Caco-2 (cell line): ENCODE results near the gene COLEC12. TPM values are rescaled to one million over a fixed set of nuclear protein-coding genes. Genes with fewer than 3 reads are reported as not detected.

Experiments used
- BruUV-seq: library from RNA; stranded (reverse); fragments of 400-500 nt; replicated peaks from 2 replicates; lab custom pipeline; 2021; lab: Mats Ljungman, UMichigan
- CTCF ChIA-PET: fragments of 300-600 bp; sonication (Branson Sonifier 250); formaldehyde crosslinking; loops from one replicate; lab custom pipeline; 2022; ENCODE audit warnings: antibody characterized with exemption; lab: Charles Lee
- POLR2A ChIA-PET: fragments of 300-600 bp; sonication (Branson Sonifier 250); formaldehyde crosslinking; loops from one replicate; lab custom pipeline; 2022; ENCODE audit warnings: antibody characterized with exemption; lab: Charles Lee
- DNase-seq, 2 experiments: peaks; one replicate each; pipeline versions ENCODE4 v3.0.0 to v3.0.0-alpha.2; 2020 to 2022
- H3K27me3 ChIP-seq: replicated peaks from 2 replicates; pipeline ENCODE4 v1.6.0; 2011; ENCODE audit warnings: low read length; ENCODE audit not compliant: control insufficient read depth, insufficient read depth
- H3K36me3 ChIP-seq: 2 replicates; pipeline ENCODE4 v1.5.1; 2011; ENCODE audit warnings: low read length; ENCODE audit not compliant: control insufficient read depth, insufficient read depth
- H3K4me1 ChIP-seq: fragments of 250-450 bp; sonication (Bioruptor Pico); 2 replicates; pipeline ENCODE4 v1.5.1; 2020; ENCODE audit warnings: mild to moderate bottlenecking
- H3K4me3 ChIP-seq: 2 replicates; pipeline ENCODE4 v1.5.1; 2011; ENCODE audit warnings: low read depth, mild to moderate bottlenecking, control low read depth, low read length
- H3K9me3 ChIP-seq: fragments of 250-450 bp; sonication (Bioruptor Pico); 2 replicates; pipeline ENCODE4 v1.5.1; 2020; ENCODE audit warnings: mild to moderate bottlenecking, moderate library complexity
- H3K27ac Mint-ChIP-seq: one replicate; pipeline ENCODE4 v1.8.0; 2022; ENCODE audit warnings: mixed read lengths; ENCODE audit not compliant: unreplicated experiment
- H3K27me3 Mint-ChIP-seq: one replicate; pipeline ENCODE4 v1.8.0; 2022; ENCODE audit warnings: mixed read lengths; ENCODE audit not compliant: insufficient read depth, unreplicated experiment
- H3K36me3 Mint-ChIP-seq: one replicate; pipeline ENCODE4 v1.8.0; 2022; ENCODE audit warnings: mild to moderate bottlenecking, mixed read lengths; ENCODE audit not compliant: insufficient read depth, unreplicated experiment
- H3K4me1 Mint-ChIP-seq: one replicate; pipeline ENCODE4 v1.8.0; 2022; ENCODE audit warnings: low read depth, mixed read lengths; ENCODE audit not compliant: unreplicated experiment
- H3K4me3 Mint-ChIP-seq: one replicate; pipeline ENCODE4 v1.8.0; 2022; ENCODE audit warnings: mild to moderate bottlenecking, moderate library complexity, mixed read lengths; ENCODE audit not compliant: unreplicated experiment
- H3K9me3 Mint-ChIP-seq: one replicate; pipeline ENCODE4 v1.8.0; 2022; ENCODE audit warnings: mixed read lengths; ENCODE audit not compliant: unreplicated experiment
- CTCF ChIP-seq, 2 experiments: fragments of 200-600 bp in 1 of 2; IDR thresholded peaks; 1 replicate in 1 of 2; 2 replicates in 1 of 2; pipeline versions ENCODE4 v1.5.1 to v1.8.0; 2011 to 2022; ENCODE audit warnings: antibody characterized with exemption in 1 of 2, control low read depth in 1 of 2, inconsistent platforms in 1 of 2, low read depth in 1 of 2, low read length in 1 of 2, mild to moderate bottlenecking in 1 of 2, moderate library complexity in 1 of 2; ENCODE audit not compliant: insufficient read depth in 1 of 2, severe bottlenecking in 1 of 2, unreplicated experiment in 1 of 2
- intact Hi-C: fragments of 100-400 bp; cut with micrococcal nuclease; formaldehyde crosslinking; loops from one replicate; pipeline ENCODE4 v1.10.0; 2022; ENCODE audit not compliant: unreplicated experiment
- total RNA-seq: library from RNA; stranded (reverse); gene quantifications from 2 replicates; pipeline ENCODE4 v1.2.3, GENCODE V29; 2022

The COLEC12 gene
- total RNA-seq, 1 experiment from 2014 or later = 0.09 TPM

DNA sequence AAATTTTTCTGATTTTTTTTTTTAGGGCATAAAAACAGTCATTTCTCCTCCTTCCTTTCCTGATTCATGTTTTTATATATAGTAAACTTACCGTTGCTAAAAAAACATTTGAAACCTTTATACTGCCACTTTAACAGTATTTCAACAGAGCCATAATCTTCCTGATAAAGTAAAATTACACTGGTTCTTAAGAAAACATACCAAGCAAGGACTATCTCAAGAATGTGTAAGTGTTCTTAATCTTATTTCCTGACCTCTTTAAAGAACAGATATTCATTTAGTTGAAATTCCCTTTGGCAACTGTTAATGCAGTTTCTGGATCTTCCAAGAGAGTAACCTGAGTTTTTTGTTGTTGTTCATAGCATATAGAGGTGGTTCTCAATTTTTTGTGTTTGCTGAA, 26.6 kb upstream of the COLEC12 start:
- Mint-ChIP-seq H3K4me1 (peaks cover 29% of the 10 kb centered on the region), H3K4me3 (no peak overlapping the region), H3K27me3 (no peaks in the 10 kb centered on the region), H3K9me3 (no peaks in the 10 kb centered on the region), H3K27ac (no peak overlapping the region), H3K36me3 (no peaks in the 10 kb centered on the region)
- CTCF ChIA-PET = no interaction called here
- POLR2A ChIA-PET = no interaction called here
- no peaks in the 10 kb centered on the region for H3K9me3 ChIP-seq
- no peak for DNase-seq
- no peaks in the 10 kb centered on the region for H3K36me3 ChIP-seq
- no peaks in the 10 kb centered on the region for H3K27me3 ChIP-seq
- intact Hi-C loops = loop anchor here (5.0 kb wide), 1 partner anchor 70 kb away; the partner anchor contains the start of gene CLUL1
- BruUV-seq = no TSS peak
- H3K4me1 ChIP-seq = peaks cover 15% of the 10 kb centered on the region
- H3K4me3 ChIP-seq = no peak overlapping the region
- no peak for TF ChIP-seq CTCF (IDR thresholded peaks at IDR 0.05; ENCODE audit: insufficient read depth in 1 of 2, low read depth in 1 of 2, low read length in 1 of 2, severe bottlenecking in 1 of 2, unreplicated experiment in 1 of 2)

GRCh38 chr18:526681-527080, 26.2 kb upstream of the COLEC12 start:
- BruUV-seq = no TSS peak
- Mint-ChIP-seq H3K4me1 (peaks cover 27% of the 10 kb centered on the region), H3K36me3 (no peaks in the 10 kb centered on the region), H3K27me3 (no peaks in the 10 kb centered on the region), H3K27ac (peak overlapping the region; percentile 14), H3K4me3 (no peak overlapping the region), H3K9me3 (no peaks in the 10 kb centered on the region)
- ChIA-PET CTCF (no interaction called here), POLR2A (no interaction called here)
- no peaks in the 10 kb centered on the region for H3K36me3 ChIP-seq
- peaks cover 15% of the 10 kb centered on the region for H3K4me1 ChIP-seq
- H3K9me3 ChIP-seq = no peaks in the 10 kb centered on the region
- no peaks in the 10 kb centered on the region for H3K27me3 ChIP-seq
- no peak for TF ChIP-seq CTCF (IDR thresholded peaks at IDR 0.05; ENCODE audit: insufficient read depth in 1 of 2, low read depth in 1 of 2, low read length in 1 of 2, severe bottlenecking in 1 of 2, unreplicated experiment in 1 of 2)
- DNase-seq = no peak
- intact Hi-C loops = loop anchor here (5.0 kb wide), 1 partner anchor 71 kb away; the partner anchor contains the start of gene CLUL1
- no peak overlapping the region for H3K4me3 ChIP-seq

GRCh38 chr18:525036-525797, 24.7 kb upstream of the COLEC12 start:
- intact Hi-C loops = loop anchor here (5.0 kb wide), 1 partner anchor 72 kb away; the partner anchor contains the start of gene CLUL1
- CTCF ChIA-PET = no interaction called here
- Mint-ChIP-seq H3K4me3 (no peak overlapping the region), H3K36me3 (no peaks in the 10 kb centered on the region), H3K9me3 (no peaks in the 10 kb centered on the region), H3K4me1 (peaks cover 27% of the 10 kb centered on the region), H3K27ac (no peak overlapping the region), H3K27me3 (no peaks in the 10 kb centered on the region)
- Histone ChIP-seq H3K4me3 (no peak overlapping the region), H3K27me3 (no peaks in the 10 kb centered on the region), H3K4me1 (peaks cover 15% of the 10 kb centered on the region), H3K36me3 (no peaks in the 10 kb centered on the region), H3K9me3 (no peaks in the 10 kb centered on the region)
- DNase-seq = no peak
- BruUV-seq = no TSS peak
- POLR2A ChIA-PET = no interaction called here
- no peak for TF ChIP-seq CTCF (IDR thresholded peaks at IDR 0.05; ENCODE audit: insufficient read depth in 1 of 2, low read depth in 1 of 2, low read length in 1 of 2, severe bottlenecking in 1 of 2, unreplicated experiment in 1 of 2)
